ENCODE measurements around the gene C20orf204.

- TF ChIP-seq CTCF (IDR thresholded peaks at IDR 0.05), result no peak
- TF ChIP-seq POLR2A (IDR thresholded peaks at IDR 0.05), result no peak
Measured at GRCh38 chr20:64031822-64032314, 4.1 kb upstream of the C20orf204 start.

Measured in prostate gland (tissue), 2 donors.